Right atrium auricular region (tissue), 2 donors: ENCODE data around the gene SLC9A9. TPM values are rescaled to one million over a fixed set of nuclear protein-coding genes. Genes with fewer than 3 reads are reported as not detected.
"Not testable (repeated sequence)": the region's sequence is repeated elsewhere in the genome, so short reads cannot be mapped to it uniquely, and the experiment has no call there.

Experiments
- DNase-seq: peaks from one replicate; pipeline ENCODE4 v3.0.0-alpha.2; 2019; ENCODE audit warnings: low spot score
- H3K27ac ChIP-seq, 2 donors: fragments of 200-600 bp; sonication (generic); 1 replicate in 1 of 2; 2 replicates in 1 of 2; pipeline ENCODE4 v1.5.1; 2016 to 2019
- H3K27me3 ChIP-seq, 2 donors: fragments of 200-600 bp; sonication (generic); one replicate each; pipeline versions ENCODE4 v1.5.1 to v1.6.0; 2017 to 2019
- H3K36me3 ChIP-seq: fragments of 200-600 bp; sonication (generic); one replicate; pipeline ENCODE4 v1.5.1; 2016
- H3K4me1 ChIP-seq, 2 donors: fragments of 200-600 bp; sonication (generic); one replicate each; pipeline versions ENCODE4 v1.5.1 to v1.6.0; 2017 to 2019
- H3K4me3 ChIP-seq, 2 donors: fragments of 200-600 bp; sonication (generic); 1 replicate in 1 of 2; 2 replicates in 1 of 2; pipeline ENCODE4 v1.5.1; 2017 to 2019; ENCODE audit warnings: mild to moderate bottlenecking in 1 of 2, moderate library complexity in 1 of 2
- H3K9me3 ChIP-seq, 2 donors: fragments of 200-600 bp; sonication (generic); one replicate each; pipeline ENCODE4 v1.5.1; 2019
- CTCF ChIP-seq, 2 donors: fragments of 200-600 bp; sonication (generic); IDR thresholded peaks; one replicate each; pipeline ENCODE4 v1.5.1; 2019; ENCODE audit warnings: antibody characterized with exemption in 2 of 2
- total RNA-seq, 2 donors: library from RNA; depleted of rRNA; stranded (reverse); fragments of >200 nt; gene quantifications; one replicate each; pipeline ENCODE4 v1.1.0, GENCODE V29; 2016

Gene SLC9A9
- total RNA-seq, 2 donors from 2014 or later, result 3.1 to 4.2 TPM

- Histone ChIP-seq H3K36me3 (no peaks in the 10 kb centered on the region), H3K9me3 (no peaks in the 10 kb centered on the region), H3K27ac (no peak overlapping the region), H3K4me1 (peaks cover 0 to under 1% of the 10 kb centered on the region in 2 donors), H3K27me3 (no peaks in the 10 kb centered on the region), H3K4me3 (no peak overlapping the region)
- DNase-seq, result no peak
- no peak for TF ChIP-seq CTCF (IDR thresholded peaks at IDR 0.05)
Measured at GRCh38 chr3:143286392-143287010, 561.8 kb downstream of the SLC9A9 start.

- H3K4me3 ChIP-seq, result no peak overlapping the region
- no peaks in the 10 kb centered on the region for H3K4me1 ChIP-seq
- DNase-seq, result no peak
- H3K27ac ChIP-seq, result no peak overlapping the region
- no peaks in the 10 kb centered on the region for H3K9me3 ChIP-seq
- no peaks in the 10 kb centered on the region for H3K27me3 ChIP-seq
- H3K36me3 ChIP-seq, result no peaks in the 10 kb centered on the region
- TF ChIP-seq CTCF (IDR thresholded peaks at IDR 0.05), result no peak
Measured at GRCh38 chr3:143283432-143284128, 564.7 kb downstream of the SLC9A9 start.

- Histone ChIP-seq H3K4me1 (no peaks in the 10 kb centered on the region), H3K27ac (no peak overlapping the region), H3K36me3 (no peaks in the 10 kb centered on the region), H3K4me3 (no peak overlapping the region), H3K27me3 (no peaks in the 10 kb centered on the region), H3K9me3 (no peaks in the 10 kb centered on the region)
- TF ChIP-seq CTCF (IDR thresholded peaks at IDR 0.05), result no peak
- no peak for DNase-seq
Measured at GRCh38 chr3:143280984-143281383, 567.3 kb downstream of the SLC9A9 start.

GRCh38 chr3:143279567-143279966, 568.7 kb downstream of the SLC9A9 start:
- not testable (repeated sequence) for H3K4me3 ChIP-seq, DNase-seq, H3K4me1 ChIP-seq, H3K36me3 ChIP-seq, H3K9me3 ChIP-seq, H3K27me3 ChIP-seq, H3K27ac ChIP-seq

- Histone ChIP-seq H3K36me3 (no peaks in the 10 kb centered on the region), H3K27ac (no peak overlapping the region), H3K4me3 (no peak overlapping the region), H3K4me1 (no peaks in the 10 kb centered on the region), H3K9me3 (no peaks in the 10 kb centered on the region), H3K27me3 (no peaks in the 10 kb centered on the region)
- TF ChIP-seq CTCF (IDR thresholded peaks at IDR 0.05), result no peak
- DNase-seq, result no peak
Measured at GRCh38 chr3:143278721-143279120, 569.5 kb downstream of the SLC9A9 start.

GRCh38 chr3:143277531-143277930, 570.7 kb downstream of the SLC9A9 start:
- no peaks in the 10 kb centered on the region for H3K27me3 ChIP-seq
- H3K36me3 ChIP-seq, result no peaks in the 10 kb centered on the region
- no peak overlapping the region for H3K27ac ChIP-seq
- H3K4me1 ChIP-seq, result no peaks in the 10 kb centered on the region
- TF ChIP-seq CTCF (IDR thresholded peaks at IDR 0.05), result no peak
- H3K9me3 ChIP-seq, result no peaks in the 10 kb centered on the region
- no peak overlapping the region for H3K4me3 ChIP-seq
- no peak for DNase-seq
